B cell (primary cell): Measurements from ENCODE around the gene FOXI3. TPM values are rescaled to one million over a fixed set of nuclear protein-coding genes. Genes with fewer than 3 reads are reported as not detected.

Experiments used
- ATAC-seq: fragments of 200-7000 bp; cut with Tn5 transposase; one replicate; pipeline ENCODE4 v1.10.0; 2021; ENCODE audit warnings: low read depth, mild to moderate bottlenecking, moderate number of reproducible peaks, moderate library complexity
- CTCF ChIA-PET: fragments of 350-600 bp; sonication (Branson Sonifier 250); formaldehyde crosslinking; loops from one replicate; lab custom pipeline; 2021; ENCODE audit warnings: antibody characterized with exemption, inconsistent platforms; lab: Charles Lee
- POLR2A ChIA-PET: fragments of 350-600 bp; sonication (Branson Sonifier 250); formaldehyde crosslinking; loops from one replicate; lab custom pipeline; 2021; ENCODE audit warnings: antibody characterized with exemption; lab: Charles Lee
- DNase-seq: peaks from one replicate; pipeline ENCODE4 v3.0.0; 2013
- H2AFZ ChIP-seq: 2 replicates; pipeline ENCODE4 v1.6.1; 2012; ENCODE audit warnings: mild to moderate bottlenecking, low read depth, low read length; ENCODE audit not compliant: insufficient read depth, poor library complexity, severe bottlenecking
- H3K27ac ChIP-seq, 2 donors: 1 replicate in 1 of 2; 2 replicates in 1 of 2; pipeline ENCODE4 v1.5.1; 2012 to 2013; ENCODE audit warnings: low read length in 2 of 2, mild to moderate bottlenecking in 2 of 2, moderate library complexity in 1 of 2
- H3K27me3 ChIP-seq, 4 experiments: fragments of 200-600 bp in 1 of 4; sonication (generic) in 1 of 4; replicated peaks in 1 of 4; 1 replicate in 2 of 4; 2 replicates in 2 of 4; pipeline versions ENCODE4 v1.6.1 to v1.7.0; 2013 to 2016; ENCODE audit warnings: low read length in 3 of 4, mild to moderate bottlenecking in 2 of 4, mixed read lengths in 1 of 4, moderate library complexity in 1 of 4; ENCODE audit not compliant: insufficient read depth in 4 of 4, control insufficient read depth in 3 of 4; ENCODE audit errors: control extremely low read depth in 1 of 4
- H3K36me3 ChIP-seq, 2 experiments: replicated peaks in 1 of 2; 1 replicate in 1 of 2; 2 replicates in 1 of 2; pipeline versions ENCODE4 v1.6.1 to v1.7.1; 2013; ENCODE audit warnings: low read length in 1 of 2; ENCODE audit not compliant: insufficient read depth in 2 of 2, control insufficient read depth in 1 of 2; ENCODE audit errors: control extremely low read depth in 1 of 2, extremely low read depth in 1 of 2
- H3K4me1 ChIP-seq, 2 donors: fragments of 200-600 bp in 1 of 2; sonication (generic) in 1 of 2; 1 replicate in 1 of 2; 2 replicates in 1 of 2; pipeline versions ENCODE4 v1.5.1 to v1.6.1; 2013 to 2017; ENCODE audit warnings: low read length in 2 of 2; ENCODE audit not compliant: control insufficient read depth in 2 of 2, insufficient read depth in 2 of 2
- H3K4me2 ChIP-seq: replicated peaks from 2 replicates; pipeline ENCODE3; 2012; ENCODE audit warnings: mild to moderate bottlenecking, low read depth, low read length; ENCODE audit not compliant: poor library complexity, severe bottlenecking
- H3K4me3 ChIP-seq, 5 experiments: fragments of 200-600 bp in 1 of 5; sonication (generic) in 1 of 5; 1 replicate in 3 of 5; 2 replicates in 2 of 5; pipeline versions ENCODE4 v1.5.1 to v1.7.0; 2011 to 2016; ENCODE audit warnings: low read length in 4 of 5, mild to moderate bottlenecking in 4 of 5, low read depth in 2 of 5, control low read depth in 1 of 5, moderate library complexity in 1 of 5; ENCODE audit not compliant: insufficient read depth in 1 of 5; ENCODE audit errors: control extremely low read depth in 1 of 5, extremely low read depth in 1 of 5
- H3K79me2 ChIP-seq: fragments of 200-600 bp; sonication (generic); one replicate; pipeline ENCODE4 v1.6.0; 2016; ENCODE audit warnings: low read length; ENCODE audit not compliant: control insufficient read depth, insufficient read depth
- H3K9ac ChIP-seq: fragments of 200-600 bp; sonication (generic); 2 replicates; pipeline ENCODE4 v1.6.1; 2017; ENCODE audit warnings: mild to moderate bottlenecking, low read length, moderate library complexity
- H3K9me3 ChIP-seq, 3 donors: one replicate each; pipeline versions ENCODE4 v1.6.1 to v1.7.1; 2013; ENCODE audit warnings: low read length in 2 of 3; ENCODE audit not compliant: control insufficient read depth in 2 of 3, insufficient read depth in 1 of 3; ENCODE audit errors: control extremely low read depth in 1 of 3
- H4K20me1 ChIP-seq: 2 replicates; pipeline ENCODE4 v1.6.0; 2012; ENCODE audit warnings: mild to moderate bottlenecking, low read length; ENCODE audit not compliant: insufficient read depth, control insufficient read depth, poor library complexity, severe bottlenecking
- H3K27ac Mint-ChIP-seq: one replicate; pipeline ENCODE4 v1.8.0; 2021; ENCODE audit warnings: mixed read lengths
- H3K27me3 Mint-ChIP-seq: one replicate; pipeline ENCODE4 v1.8.0; 2021; ENCODE audit warnings: mixed read lengths
- H3K4me1 Mint-ChIP-seq: one replicate; pipeline ENCODE4 v1.8.0; 2021; ENCODE audit warnings: mixed read lengths
- H3K4me3 Mint-ChIP-seq: one replicate; pipeline ENCODE4 v1.8.0; 2021; ENCODE audit warnings: mixed read lengths
- H3K9me3 Mint-ChIP-seq: one replicate; pipeline ENCODE4 v1.8.0; 2022; ENCODE audit warnings: mixed read lengths; ENCODE audit not compliant: insufficient read depth
- CTCF ChIP-seq: fragments of 200-600 bp; IDR thresholded peaks from one replicate; pipeline ENCODE4 v1.8.0; 2022; ENCODE audit warnings: antibody characterized with exemption, mild to moderate bottlenecking
- EZH2 ChIP-seq: IDR thresholded peaks from 2 replicates; pipeline ENCODE4 v1.6.1; 2012; ENCODE audit warnings: borderline replicate concordance, low read depth, mild to moderate bottlenecking, moderate library complexity, low read length; ENCODE audit not compliant: insufficient read depth, poor library complexity, severe bottlenecking
- WGBS: methylation state at CpG from one replicate; pipeline ENCODE4 v1.1.5; 2013; ENCODE audit warnings: missing lambda C conversion rate; ENCODE audit not compliant: insufficient coverage; 5-methylcytosine and 5-hydroxymethylcytosine counted together
- intact Hi-C: fragments of 100-400 bp; cut with micrococcal nuclease; formaldehyde crosslinking; loops from one replicate; pipeline ENCODE4 v1.10.0; 2022
- polyA plus RNA-seq: library from polyadenylated mRNA; depleted of rRNA; stranded (reverse); fragments of >200 nt; gene quantifications from 2 replicates; pipeline ENCODE4 v1.2.3, GENCODE V29; 2012
- total RNA-seq, 2 donors: library from RNA; stranded (reverse); fragments of 120-200 nt in 1 of 2; gene quantifications; 1 replicate in 1 of 2; 2 replicates in 1 of 2; pipeline versions ENCODE4 v1.2.3 to v1.2.4, GENCODE V29; 2013 to 2022

The FOXI3 gene
- total and polyA plus RNA-seq, 2 donors (not counting 1 experiment from before 2014, with no cell fraction given), result not detected

- no peaks in the 10 kb centered on the region for H3K4me1 Mint-ChIP-seq
- no CpG with 5 or more reads among the region's 1 CpG for WGBS
- H3K9ac ChIP-seq, result no peak overlapping the region
- no peak overlapping the region for H3K4me3 ChIP-seq
- intact Hi-C loops, result no loop called here
- H3K4me2 ChIP-seq, result no peak overlapping the region
- H3K79me2 ChIP-seq, result no peaks in the 10 kb centered on the region
- H2AFZ ChIP-seq, result no peak overlapping the region
- no peak overlapping the region for H3K27ac ChIP-seq
- peaks cover 24% of the 10 kb centered on the region for H3K27me3 Mint-ChIP-seq
- ChIA-PET CTCF (no interaction called here), POLR2A (no interaction called here)
- TF ChIP-seq EZH2 (no peak), CTCF (no peak)
- peaks cover 0 to 4% (median 0%) of the 10 kb centered on the region in 4 experiments for H3K27me3 ChIP-seq
- no peaks in the 10 kb centered on the region for H3K36me3 ChIP-seq
- no peak overlapping the region for H3K4me3 Mint-ChIP-seq
- DNase-seq, result no peak
- no peaks in the 10 kb centered on the region for H4K20me1 ChIP-seq
- no peak overlapping the region for H3K27ac Mint-ChIP-seq
- peaks cover 0 to 5% (median 2%) of the 10 kb centered on the region in 3 donors for H3K9me3 ChIP-seq
- ATAC-seq, result no peak
- H3K4me1 ChIP-seq, result no peaks in the 10 kb centered on the region
- peaks cover 2% of the 10 kb centered on the region for H3K9me3 Mint-ChIP-seq
These were observed 46.7 kb upstream of the FOXI3 start for GRCh38 chr2:88499204-88499603.

GRCh38 chr2:88493481-88493880, 41.0 kb upstream of the FOXI3 start:
- Histone ChIP-seq H3K27ac (no peak overlapping the region), H4K20me1 (no peaks in the 10 kb centered on the region), H3K4me1 (no peaks in the 10 kb centered on the region), H2AFZ (no peak overlapping the region), H3K4me3 (no peak overlapping the region), H3K27me3 (no peaks in the 10 kb centered on the region), H3K9me3 (no peaks in the 10 kb centered on the region), H3K9ac (no peak overlapping the region), H3K79me2 (no peaks in the 10 kb centered on the region), H3K4me2 (no peak overlapping the region), H3K36me3 (no peaks in the 10 kb centered on the region)
- Mint-ChIP-seq H3K27ac (no peak overlapping the region), H3K27me3 (peaks cover 19% of the 10 kb centered on the region), H3K9me3 (no peaks in the 10 kb centered on the region), H3K4me1 (no peaks in the 10 kb centered on the region), H3K4me3 (no peak overlapping the region)
- TF ChIP-seq EZH2 (no peak), CTCF (no peak)
- no peak for ATAC-seq
- intact Hi-C loops, result no loop called here
- WGBS, result 100% methylated on average over 2 of the region's 4 CpGs
- no peak for DNase-seq
- POLR2A ChIA-PET, result no interaction called here
- CTCF ChIA-PET, result no interaction called here
